Breast epithelium (tissue), 4 donors: ENCODE results near the gene MYBL2. TPM values are rescaled to one million over a fixed set of nuclear protein-coding genes. Genes with fewer than 3 reads are reported as not detected.

ENCODE experiments used
- DNase-seq, 2 donors: peaks; one replicate each; pipeline ENCODE4 v3.0.0-alpha.2; 2019; ENCODE audit warnings: low spot score in 2 of 2
- H3K27ac ChIP-seq, 2 donors: fragments of 200-600 bp; sonication (generic) in 1 of 2; one replicate each; pipeline ENCODE4 v1.5.1; 2016 to 2019; ENCODE audit warnings: mild to moderate bottlenecking in 1 of 2
- H3K27me3 ChIP-seq, 2 donors: fragments of 200-600 bp; sonication (generic) in 1 of 2; one replicate each; pipeline versions ENCODE4 v1.5.1 to v1.6.0; 2017 to 2019; ENCODE audit warnings: control low read depth in 1 of 2, mild to moderate bottlenecking in 1 of 2
- H3K36me3 ChIP-seq: fragments of 200-600 bp; one replicate; pipeline ENCODE4 v1.5.1; 2019
- H3K4me1 ChIP-seq, 2 donors: fragments of 200-600 bp; sonication (generic); one replicate each; pipeline ENCODE4 v1.5.1; 2016 to 2019; ENCODE audit warnings: control low read depth in 1 of 2
- H3K4me3 ChIP-seq, 3 donors: fragments of 200-600 bp; sonication (generic); 1 replicate in 2 of 3; 2 replicates in 1 of 3; pipeline ENCODE4 v1.5.1; 2016 to 2019; ENCODE audit warnings: mild to moderate bottlenecking in 3 of 3, moderate library complexity in 2 of 3
- H3K9me3 ChIP-seq, 2 donors: fragments of 200-600 bp; sonication (generic) in 1 of 2; one replicate each; pipeline ENCODE4 v1.5.1; 2016 to 2019; ENCODE audit warnings: control low read depth in 1 of 2
- CTCF ChIP-seq, 3 donors: fragments of 450-650 bp; IDR thresholded peaks; one replicate each; pipeline ENCODE4 v1.5.1; 2016 to 2017; ENCODE audit warnings: antibody characterized with exemption in 3 of 3, mild to moderate bottlenecking in 3 of 3, moderate library complexity in 3 of 3
- POLR2A ChIP-seq: fragments of 450-650 bp; IDR thresholded peaks from one replicate; pipeline ENCODE4 v1.6.1; 2016; ENCODE audit warnings: antibody characterized with exemption, mild to moderate bottlenecking, moderate library complexity
- POLR2AphosphoS5 ChIP-seq, 3 donors: sonication (generic); formaldehyde crosslinking; IDR thresholded peaks; one replicate each; pipeline ENCODE4 v1.6.1; 2017; ENCODE audit warnings: antibody characterized with exemption in 3 of 3
- intact Hi-C: fragments of 100-400 bp; cut with DNase I; formaldehyde crosslinking; loops from one replicate; pipeline ENCODE4 v1.15.1; 2023; ENCODE audit warnings: low total_unique reads
- total RNA-seq, 3 donors: library from RNA; depleted of rRNA; stranded (reverse); fragments of >200 nt; gene quantifications; one replicate each; pipeline ENCODE4 v1.1.0, GENCODE V29; 2016

MYBL2 gene
- total RNA-seq, 3 donors from 2014 or later, result 0.32 to 0.44 TPM; not detected in 1

GRCh38 chr20:43686820-43687219 lies 19.9 kb downstream of the MYBL2 start:
- Histone ChIP-seq H3K36me3 (no peaks in the 10 kb centered on the region), H3K9me3 (no peaks in the 10 kb centered on the region), H3K27ac (no peak overlapping the region), H3K27me3 (no peaks in the 10 kb centered on the region), H3K4me3 (no peak overlapping the region), H3K4me1 (no peaks in the 10 kb centered on the region)
- TF ChIP-seq CTCF (IDR thresholded peaks at IDR 0.05) (no peak), POLR2A (no peak), POLR2AphosphoS5 (IDR thresholded peaks at IDR 0.05) (no peak)
- intact Hi-C loops, result no loop called here
- DNase-seq, result no peak

GRCh38 chr20:43689165-43689564 lies 22.3 kb downstream of the MYBL2 start:
- Histone ChIP-seq H3K27ac (no peak overlapping the region), H3K36me3 (no peaks in the 10 kb centered on the region), H3K4me3 (no peak overlapping the region), H3K4me1 (no peaks in the 10 kb centered on the region), H3K27me3 (no peaks in the 10 kb centered on the region), H3K9me3 (no peaks in the 10 kb centered on the region)
- no peak for DNase-seq
- intact Hi-C loops, result no loop called here
- TF ChIP-seq POLR2AphosphoS5 (IDR thresholded peaks at IDR 0.05) (no peak), CTCF (IDR thresholded peaks at IDR 0.05) (no peak), POLR2A (no peak)

GRCh38 chr20:43690943-43691598 lies 24.2 kb downstream of the MYBL2 start:
- Histone ChIP-seq H3K4me3 (no peak overlapping the region), H3K9me3 (no peaks in the 10 kb centered on the region)
- intact Hi-C loops, result no loop called here

GRCh38 chr20:43691928-43692524 lies 25.1 kb downstream of the MYBL2 start:
- no peaks in the 10 kb centered on the region for H3K4me1 ChIP-seq
- no peak for TF ChIP-seq POLR2AphosphoS5 (IDR thresholded peaks at IDR 0.05)
- intact Hi-C loops, result no loop called here
- no peak overlapping the region for H3K4me3 ChIP-seq
- no peak overlapping the region for H3K27ac ChIP-seq
- H3K36me3 ChIP-seq, result no peaks in the 10 kb centered on the region
- no peaks in the 10 kb centered on the region for H3K9me3 ChIP-seq
- no peaks in the 10 kb centered on the region for H3K27me3 ChIP-seq
- no peak for DNase-seq

More at GRCh38 chr20:43690943-43691598, 24.2 kb downstream of the MYBL2 start:
- Histone ChIP-seq H3K4me1 (no peaks in the 10 kb centered on the region), H3K27me3 (no peaks in the 10 kb centered on the region), H3K27ac (no peak overlapping the region), H3K36me3 (no peaks in the 10 kb centered on the region)
- no peak for DNase-seq
- TF ChIP-seq POLR2A (no peak), POLR2AphosphoS5 (IDR thresholded peaks at IDR 0.05) (no peak), CTCF (IDR thresholded peaks at IDR 0.05) (no peak)

GRCh38 chr20:43694763-43695162 lies 27.8 kb downstream of the MYBL2 start:
- intact Hi-C loops, result loop anchor here (2.0 kb wide), 1 partner anchor 42 kb away; no protein-coding TSS in a partner anchor
- Histone ChIP-seq H3K9me3 (no peaks in the 10 kb centered on the region), H3K27ac (no peak overlapping the region), H3K36me3 (no peaks in the 10 kb centered on the region), H3K27me3 (no peaks in the 10 kb centered on the region), H3K4me3 (no peak overlapping the region), H3K4me1 (no peaks in the 10 kb centered on the region)
- TF ChIP-seq POLR2A (no peak), CTCF (IDR thresholded peaks at IDR 0.05) (no peak), POLR2AphosphoS5 (IDR thresholded peaks at IDR 0.05) (no peak)
- no peak for DNase-seq
